HepG2 (cell line): Measurements from ENCODE around the gene CHST11. TPM values are rescaled to one million over a fixed set of nuclear protein-coding genes. Genes with fewer than 3 reads are reported as not detected.

Source experiments
- ATAC-seq: fragments of 200-7000 bp; cut with Tn5 transposase; 3 replicates; pipeline ENCODE4 v1.9.1; 2020; ENCODE audit warnings: mild to moderate bottlenecking, moderate library complexity
- BruUV-seq: library from RNA; stranded (reverse); fragments of 400-500 nt; replicated peaks from 2 replicates; lab custom pipeline; 2021; lab: Mats Ljungman, UMichigan
- CTCF ChIA-PET: fragments of 300-600 bp; formaldehyde crosslinking; extraction: SDS; loops from one replicate; lab custom pipeline; 2021; ENCODE audit warnings: low total read pairs, inconsistent platforms, low intra/inter-chr PET ratio; lab: Yijun Ruan, JAX
- POLR2A ChIA-PET: fragments of 350-600 bp; sonication (Branson Sonifier 250); formaldehyde crosslinking; loops from one replicate; lab custom pipeline; 2020; ENCODE audit warnings: antibody characterized with exemption, inconsistent platforms; lab: Yijun Ruan, JAX
- DNase-seq: peaks from one replicate; pipeline ENCODE4 v3.0.0-alpha.2; 2015; ENCODE audit warnings: low spot score
- FAIRE-seq: peaks from 3 replicates; lab custom pipeline; 2011; peaks lifted over from hg19 to GRCh38; lab: Jason Lieb, UNC
- H2AFZ ChIP-seq: one replicate; pipeline ENCODE4 v1.6.1; 2011; ENCODE audit warnings: low read length, inconsistent platforms
- H3K27ac ChIP-seq: fragments of 300-600 bp; 3 replicates; pipeline ENCODE4 v1.8.0; 2011; ENCODE audit warnings: mixed run types, mild to moderate bottlenecking, mixed read lengths, low read length, inconsistent platforms; ENCODE audit not compliant: insufficient read depth; ENCODE audit errors: extremely low read length
- H3K27me3 ChIP-seq, 2 experiments: fragments of 200-600 bp in 1 of 2; 2 replicates in 1 of 2; 3 replicates in 1 of 2; pipeline versions ENCODE4 v1.6.0 to v1.8.0; 2011; ENCODE audit warnings: low read length in 2 of 2, mild to moderate bottlenecking in 2 of 2, moderate library complexity in 2 of 2, inconsistent platforms in 1 of 2; ENCODE audit not compliant: insufficient read depth in 2 of 2, control insufficient read depth in 1 of 2
- H3K36me3 ChIP-seq, 2 experiments: fragments of 200-600 bp in 1 of 2; replicated peaks in 1 of 2; 2 replicates in 1 of 2; 3 replicates in 1 of 2; pipeline versions ENCODE4 v1.5.1 to v1.8.0; 2011; ENCODE audit warnings: low read length in 2 of 2, inconsistent platforms in 1 of 2; ENCODE audit not compliant: insufficient read depth in 2 of 2, control insufficient read depth in 1 of 2
- H3K4me1 ChIP-seq: 2 replicates; pipeline ENCODE4 v1.5.1; 2012; ENCODE audit warnings: low read length, inconsistent platforms; ENCODE audit not compliant: insufficient read depth
- H3K4me2 ChIP-seq: 2 replicates; pipeline ENCODE4 v1.6.0; 2011; ENCODE audit warnings: low read depth, low read length, inconsistent platforms
- H3K4me3 ChIP-seq, 3 experiments: fragments of 200-600 bp in 1 of 3; sonication (generic), shearing (Covaris generic) in 1 of 3; replicated peaks in 1 of 3; 2 replicates each; pipeline ENCODE4 v1.5.1; 2011 to 2016; ENCODE audit warnings: low read length in 3 of 3, inconsistent platforms in 2 of 3, low read depth in 2 of 3, mild to moderate bottlenecking in 2 of 3, control low read depth in 1 of 3, mixed read lengths in 1 of 3; ENCODE audit not compliant: insufficient read depth in 1 of 3
- H3K79me2 ChIP-seq: one replicate; pipeline ENCODE4 v1.6.1; 2011; ENCODE audit warnings: low read length, inconsistent platforms; ENCODE audit not compliant: insufficient read depth
- H3K9ac ChIP-seq: 2 replicates; pipeline ENCODE4 v1.6.0; 2011; ENCODE audit warnings: mild to moderate bottlenecking, low read depth, low read length, inconsistent platforms; ENCODE audit not compliant: insufficient read depth
- H3K9me3 ChIP-seq: 2 replicates; pipeline ENCODE4 v1.5.1; 2012; ENCODE audit warnings: mild to moderate bottlenecking, low read length
- H4K20me1 ChIP-seq: 2 replicates; pipeline ENCODE4 v1.6.0; 2011; ENCODE audit warnings: inconsistent platforms, mild to moderate bottlenecking, low read length, moderate library complexity; ENCODE audit not compliant: insufficient read depth
- KDM2A ChIP-seq: sonication (generic); formaldehyde crosslinking; IDR thresholded peaks from 2 replicates; pipeline ENCODE4 v1.4.0; 2020; ENCODE audit warnings: low read depth, missing genetic modification reagents, borderline replicate concordance
- MATR3 ChIP-seq: sonication (generic); formaldehyde crosslinking; IDR thresholded peaks from 2 replicates; pipeline ENCODE4 v1.4.0; 2020; ENCODE audit warnings: missing genetic modification reagents
- MTA3 ChIP-seq: sonication (generic); formaldehyde crosslinking; IDR thresholded peaks from 2 replicates; pipeline ENCODE4 v1.4.0; 2020; ENCODE audit warnings: missing genetic modification reagents
- SMC3 ChIP-seq: IDR thresholded peaks from 2 replicates; pipeline ENCODE4 v1.6.1; 2011; ENCODE audit warnings: low read length, improper control_type of control experiment
- ZHX1 ChIP-seq: sonication (generic); formaldehyde crosslinking; IDR thresholded peaks from 2 replicates; pipeline ENCODE4 v1.8.1; 2022; ENCODE audit warnings: low read depth, mild to moderate bottlenecking, missing genetic modification reagents
- ZNF318 ChIP-seq: sonication (generic); formaldehyde crosslinking; IDR thresholded peaks from 2 replicates; pipeline ENCODE4 v1.4.0; 2020; ENCODE audit warnings: mild to moderate bottlenecking, missing genetic modification reagents
- ZNF326 ChIP-seq: sonication (generic); formaldehyde crosslinking; IDR thresholded peaks from 2 replicates; pipeline ENCODE4 v1.4.0; 2020; ENCODE audit warnings: missing genetic modification reagents, borderline replicate concordance
- ZSCAN22 ChIP-seq: sonication (generic); formaldehyde crosslinking; IDR thresholded peaks from 2 replicates; pipeline ENCODE4 v1.4.0; 2020; ENCODE audit warnings: mild to moderate bottlenecking, missing genetic modification reagents
- ZSCAN31 ChIP-seq: sonication (generic); formaldehyde crosslinking; IDR thresholded peaks from 2 replicates; pipeline ENCODE4 v1.5.0; 2020; ENCODE audit warnings: low read depth, mild to moderate bottlenecking, missing genetic modification reagents
- WGBS: methylation state at CpG from one replicate; pipeline ENCODE4 v1.1.6; 2017; ENCODE audit warnings: low lambda C conversion rate; 5-methylcytosine and 5-hydroxymethylcytosine counted together
- in situ Hi-C: cut with HindIII; loops from 2 replicates; pipeline ENCODE4 v1.10.0; 2017; ENCODE audit warnings: low pct_unique_long_range_greater_than_20kb; ENCODE audit not compliant: extremely low pct_ligation_motif_present
- intact Hi-C: fragments of 100-400 bp; cut with micrococcal nuclease; formaldehyde crosslinking; loops from one replicate; pipeline ENCODE4 v1.10.0; 2022; ENCODE audit not compliant: unreplicated experiment
- polyA plus RNA-seq, 8 experiments: library from polyadenylated mRNA; depleted of rRNA in 3 of 8; stranded (reverse) in 7 of 8; unstranded in 1 of 8; fragments of >200 nt; fragmentation: Illumina TruSeq in 4 of 8; extraction: Trizol in 4 of 8; gene quantifications; 2 replicates each; pipeline versions ENCODE4 v1.2.1 to v1.2.3, GENCODE V29; 2011 to 2016; ENCODE audit warnings: low read depth in 4 of 8, missing spikeins in 1 of 8, mixed read lengths in 1 of 8; ENCODE audit not compliant: insufficient read depth in 1 of 8
- total RNA-seq, 5 experiments: library from RNA; depleted of rRNA; stranded (reverse); fragments of >200 nt; fragmentation: Illumina TruSeq; extraction: Trizol; gene quantifications; 2 replicates each; pipeline ENCODE4 v1.2.3, GENCODE V29; 2016; ENCODE audit warnings: low read depth in 1 of 5

The CHST11 gene
- total and polyA plus RNA-seq, 2 of the 13 experiments (the other 11 are each of a cell fraction or from before 2014, with no cell fraction given): 0.15 TPM; not detected in 1

- no peak for TF ChIP-seq ZNF318 (CRISPR knock-in tag)
Measured at GRCh38 chr12:104514092-104514810, 57.5 kb downstream of the CHST11 start (continued).

GRCh38 chr12:104515899-104516298 lies 59.2 kb downstream of the CHST11 start:
- no peak overlapping the region for H3K4me2 ChIP-seq
- H3K9ac ChIP-seq: no peak overlapping the region
- ATAC-seq (no peak), DNase-seq (no peak), FAIRE-seq (no peak)
- no peaks in the 10 kb centered on the region for H3K79me2 ChIP-seq
- ChIA-PET CTCF (no interaction called here), POLR2A (no interaction called here)
- 4% methylated on average over 1 of the region's 1 CpG for WGBS
- no peaks in the 10 kb centered on the region for H3K9me3 ChIP-seq
- no peak overlapping the region for H3K27ac ChIP-seq
- intact Hi-C loops (no loop called here), in situ Hi-C loops (no loop called here)
- H3K27me3 ChIP-seq: peaks cover 0 to 11% of the 10 kb centered on the region in 2 experiments; a peak in 1 of 5 replicates
- H3K4me1 ChIP-seq: no peaks in the 10 kb centered on the region
- H4K20me1 ChIP-seq: no peaks in the 10 kb centered on the region; the same call in 1 of the 2 replicates
- H3K4me3 ChIP-seq: no peak overlapping the region
- no peaks in the 10 kb centered on the region for H3K36me3 ChIP-seq
- no TSS peak for BruUV-seq
- no peak overlapping the region for H2AFZ ChIP-seq
- TF ChIP-seq MTA3 (CRISPR knock-in tag) (no peak), ZNF326 (CRISPR knock-in tag) (no peak), KDM2A (no peak), ZSCAN22 (CRISPR knock-in tag) (no peak), SMC3 (no peak), MATR3 (CRISPR knock-in tag) (no peak), ZSCAN31 (CRISPR knock-in tag) (no peak), ZHX1 (CRISPR knock-in tag) (no peak)
